ENCODE data around the gene VPS13A. TPM values are rescaled to one million over a fixed set of nuclear protein-coding genes. Genes with fewer than 3 reads are reported as not detected.

Gene VPS13A
- total and polyA plus RNA-seq, 10 of the 15 experiments (the other 5 are each of a cell fraction or from before 2014, with no cell fraction given) = 10.0 to 35.2 (median 21.1) TPM

- TF ChIP-seq ZBTB33 (IDR thresholded peaks at IDR 0.05) (no peak), IKZF2 (IDR thresholded peaks at IDR 0.05) (no peak), E2F8 (IDR thresholded peaks at IDR 0.05; ENCODE audit: low read depth, partially characterized antibody) (no peak), ZSCAN29 (IDR thresholded peaks at IDR 0.05) (no peak), MYC (IDR thresholded peaks at IDR 0.05; ENCODE audit: insufficient read depth, insufficient read length, insufficient replicate concordance, low read length, severe bottlenecking) (no peak)
Measured at GRCh38 chr9:77210116-77210515, 32.8 kb downstream of the VPS13A start (continued).

- no peak overlapping the region for H3K9ac ChIP-seq (ENCODE audit: control insufficient read depth, insufficient read depth, low read length)
- no peak for ATAC-seq
- RAD21 ChIA-PET (ENCODE audit: unreplicated experiment) = no interaction called here
- H3K9me3 ChIP-seq (replicated peaks; ENCODE audit: control insufficient read depth, insufficient read depth, low read length) = no peaks in the 10 kb centered on the region
- H3K79me2 ChIP-seq (ENCODE audit: control insufficient read depth, insufficient read depth, low read length) = no peaks in the 10 kb centered on the region
- WGBS (ENCODE audit: insufficient coverage, insufficient replicate concordance, low lambda C conversion rate, missing lambda C conversion rate) = 98% methylated on average over 6 of the region's 6 CpGs
- in situ Hi-C loops (cut with MboI) (no loop called here), intact Hi-C loops (cut with micrococcal nuclease; ENCODE audit: unreplicated experiment) (no loop called here)
- peaks cover 0 to 7% of the 10 kb centered on the region in 2 experiments; a peak in 2 of 4 replicates for H3K36me3 ChIP-seq (ENCODE audit: control insufficient read depth in 2 of 2, insufficient read depth in 2 of 2, low read length in 1 of 2)
- H3K27ac ChIP-seq (ENCODE audit: control insufficient read depth, insufficient read depth) = no peak overlapping the region
- no peak overlapping the region for H3K4me2 ChIP-seq (ENCODE audit: control insufficient read depth, insufficient read depth)
- CTCF ChIA-PET = interaction anchor here (1.1 kb wide), 1 partner anchor 15 kb away, joined by 4 read pairs; no protein-coding TSS in a partner anchor
- no peaks in the 10 kb centered on the region for H3K4me1 ChIP-seq (ENCODE audit: control insufficient read depth, insufficient read depth, low read length)
- no peaks in the 10 kb centered on the region for H3K27me3 ChIP-seq (replicated peaks in 1 of 2; ENCODE audit: control insufficient read depth in 2 of 2, insufficient read depth in 2 of 2, low read length in 1 of 2)
- POLR2A ChIA-PET = no interaction called here
- BruUV-seq (replicated peaks) = no TSS peak
- H2AFZ ChIP-seq (ENCODE audit: control insufficient read depth, low read depth, low read length) = no peak overlapping the region
- DNase-seq (ENCODE audit: low read depth, low spot score) = no peak
- no peaks in the 10 kb centered on the region for H4K20me1 ChIP-seq (ENCODE audit: control insufficient read depth, insufficient read depth)
- H3K4me3 ChIP-seq = no peak overlapping the region
- SMC1A ChIA-PET (ENCODE audit: uncharacterized antibody, unreplicated experiment) = interaction anchor here (1.0 to 1.7 kb wide), 3 partner anchors 11 to 89 kb away, joined by 3 to 5 read pairs (median 3); no protein-coding TSS in a partner anchor
- no peak for FAIRE-seq
- TF ChIP-seq IRF5 (IDR thresholded peaks at IDR 0.05; ENCODE audit: borderline replicate concordance) = no peak
- no peak for TF ChIP-seq CEBPZ (IDR thresholded peaks at IDR 0.05; ENCODE audit: low read depth, low read length)
- TF ChIP-seq ZNF384 (IDR thresholded peaks at IDR 0.05; ENCODE audit: borderline replicate concordance, low read depth, low read length) = no peak
- no peak for TF ChIP-seq ELK1 (IDR thresholded peaks at IDR 0.05; ENCODE audit: low read depth, low read length)
Measured at GRCh38 chr9:77211561-77211960, 34.2 kb downstream of the VPS13A start.
